Endothelial cell of umbilical vein (primary cell): ENCODE data around the gene SLC7A4. TPM values are rescaled to one million over a fixed set of nuclear protein-coding genes. Genes with fewer than 3 reads are reported as not detected.

ENCODE experiments used
- BruUV-seq: library from RNA; stranded (reverse); fragments of 400-500 nt; replicated peaks from 2 replicates; lab custom pipeline; 2021; lab: Mats Ljungman, UMichigan
- CTCF ChIA-PET: fragments of 300-600, 350-600 bp; sonication (Branson Sonifier 250); formaldehyde crosslinking; loops from one replicate; lab custom pipeline; 2021; ENCODE audit warnings: antibody characterized with exemption, inconsistent platforms; lab: Charles Lee
- POLR2A ChIA-PET: fragments of 300-600, 350-600 bp; sonication (Branson Sonifier 250); formaldehyde crosslinking; loops from one replicate; lab custom pipeline; 2021; ENCODE audit warnings: antibody characterized with exemption, inconsistent platforms; lab: Charles Lee
- DNase-seq: peaks from one replicate; pipeline ENCODE4 v3.0.0-alpha.2; 2011; ENCODE audit warnings: low read depth, low spot score
- FAIRE-seq: peaks from 2 replicates; lab custom pipeline; 2011; peaks lifted over from hg19 to GRCh38; lab: Jason Lieb, UNC
- H2AFZ ChIP-seq: 2 replicates; pipeline ENCODE4 v1.6.0; 2012; ENCODE audit warnings: low read depth, low read length, control low read depth, inconsistent platforms
- H3K27ac ChIP-seq: 2 replicates; pipeline ENCODE4 v1.5.1; 2011; ENCODE audit warnings: low read depth, mild to moderate bottlenecking, control low read depth, low read length, moderate library complexity; ENCODE audit not compliant: insufficient read depth
- H3K27me3 ChIP-seq, 2 experiments: 2 replicates each; pipeline versions ENCODE4 v1.6.0 to v1.6.1; 2011; ENCODE audit warnings: low read length in 2 of 2, mixed read lengths in 1 of 2; ENCODE audit not compliant: control insufficient read depth in 2 of 2, insufficient read depth in 2 of 2
- H3K36me3 ChIP-seq, 2 experiments: 2 replicates in 1 of 2; 3 replicates in 1 of 2; pipeline ENCODE4 v1.5.1; 2011; ENCODE audit warnings: low read length in 2 of 2, mild to moderate bottlenecking in 1 of 2, moderate library complexity in 1 of 2; ENCODE audit not compliant: control insufficient read depth in 2 of 2, insufficient read depth in 2 of 2; ENCODE audit errors: extremely low read depth in 1 of 2
- H3K4me1 ChIP-seq: 3 replicates; pipeline ENCODE4 v1.5.1; 2011; ENCODE audit warnings: mild to moderate bottlenecking, low read length; ENCODE audit not compliant: control insufficient read depth, insufficient read depth; ENCODE audit errors: extremely low read depth
- H3K4me2 ChIP-seq: 2 replicates; pipeline ENCODE4 v1.6.1; 2011; ENCODE audit warnings: low read length, control low read depth, mixed read lengths; ENCODE audit not compliant: insufficient read depth
- H3K4me3 ChIP-seq, 3 experiments: fragments of 200-600 bp in 1 of 3; sonication (generic), shearing (Covaris generic) in 1 of 3; replicated peaks in 1 of 3; 2 replicates each; pipeline ENCODE4 v1.5.1; 2011 to 2016; ENCODE audit warnings: control low read depth in 3 of 3, low read length in 3 of 3, mild to moderate bottlenecking in 2 of 3, inconsistent platforms in 1 of 3, low read depth in 1 of 3, moderate library complexity in 1 of 3; ENCODE audit not compliant: insufficient read depth in 1 of 3
- H3K79me2 ChIP-seq: 2 replicates; pipeline ENCODE4 v1.6.0; 2012; ENCODE audit warnings: low read length, inconsistent platforms; ENCODE audit not compliant: control insufficient read depth, insufficient read depth
- H3K9ac ChIP-seq: replicated peaks from 2 replicates; pipeline ENCODE3; 2011; ENCODE audit warnings: low read length, control low read depth; ENCODE audit not compliant: insufficient read depth; ENCODE audit errors: extremely low read depth
- H3K9me1 ChIP-seq: replicated peaks from 3 replicates; pipeline ENCODE4 v1.6.0; 2011; ENCODE audit warnings: mild to moderate bottlenecking, low read length; ENCODE audit not compliant: control insufficient read depth, insufficient read depth; ENCODE audit errors: extremely low read depth
- H3K9me3 ChIP-seq: replicated peaks from 2 replicates; pipeline ENCODE4 v1.5.1; 2012; ENCODE audit warnings: low read length, inconsistent platforms; ENCODE audit not compliant: control insufficient read depth, insufficient read depth
- H4K20me1 ChIP-seq: replicated peaks from 2 replicates; pipeline ENCODE3; 2011; ENCODE audit warnings: mild to moderate bottlenecking, low read length; ENCODE audit not compliant: control insufficient read depth, insufficient read depth; ENCODE audit errors: extremely low read depth
- EZH2 ChIP-seq: IDR thresholded peaks from 2 replicates; pipeline ENCODE4 v1.6.1; 2012; ENCODE audit warnings: borderline replicate concordance, low read depth, mild to moderate bottlenecking, moderate library complexity, low read length, inconsistent platforms; ENCODE audit not compliant: severe bottlenecking
- GATA2 ChIP-seq: IDR thresholded peaks from 2 replicates; pipeline ENCODE4 v1.7.0; 2011; ENCODE audit warnings: low read depth, mild to moderate bottlenecking, moderate library complexity, mixed read lengths, low read length; ENCODE audit not compliant: insufficient read length, insufficient read depth
- POLR2AphosphoS5 ChIP-seq: IDR thresholded peaks from 2 replicates; pipeline ENCODE4 v1.6.1; 2012; ENCODE audit warnings: low read depth, mild to moderate bottlenecking, control low read depth, low read length, moderate library complexity; ENCODE audit not compliant: insufficient read depth
- dilution Hi-C: fragments of 300-500 bp; cut with MboI; formaldehyde crosslinking; loops from one replicate; pipeline ENCODE4 v1.15.0; 2019; ENCODE audit warnings: low sequenced_read_pairs; ENCODE audit not compliant: extremely low pct_ligation_motif_present
- intact Hi-C: fragments of 100-400 bp; cut with micrococcal nuclease; formaldehyde crosslinking; loops from one replicate; pipeline ENCODE4 v1.10.0; 2022
- polyA plus RNA-seq, 4 experiments: library from polyadenylated mRNA; depleted of rRNA in 3 of 4; stranded (reverse) in 3 of 4; unstranded in 1 of 4; fragments of >200 nt; gene quantifications; 2 replicates each; pipeline versions ENCODE4 v1.2.1 to v1.2.3, GENCODE V29; 2011 to 2012; ENCODE audit warnings: missing spikeins in 1 of 4
- total RNA-seq: library from RNA; stranded (reverse); gene quantifications from 2 replicates; pipeline ENCODE4 v1.2.3, GENCODE V29; 2021
- TF ChIP-seq, protein P1 (sequence below), 2 donors: IDR thresholded peaks; 1 replicate in 1 of 2; 2 replicates in 1 of 2; pipeline ENCODE4 v1.5.1; 2011; ENCODE audit warnings: low read length in 2 of 2, mild to moderate bottlenecking in 2 of 2, moderate library complexity in 2 of 2, control low read depth in 1 of 2, inconsistent platforms in 1 of 2, low read depth in 1 of 2; ENCODE audit not compliant: insufficient read depth in 1 of 2; ENCODE audit errors: extremely low read depth in 1 of 2

The SLC7A4 gene
- total and polyA plus RNA-seq, 2 donors (not counting 3 experiments of a cell fraction or from before 2014, with no cell fraction given), result not detected

DNA sequence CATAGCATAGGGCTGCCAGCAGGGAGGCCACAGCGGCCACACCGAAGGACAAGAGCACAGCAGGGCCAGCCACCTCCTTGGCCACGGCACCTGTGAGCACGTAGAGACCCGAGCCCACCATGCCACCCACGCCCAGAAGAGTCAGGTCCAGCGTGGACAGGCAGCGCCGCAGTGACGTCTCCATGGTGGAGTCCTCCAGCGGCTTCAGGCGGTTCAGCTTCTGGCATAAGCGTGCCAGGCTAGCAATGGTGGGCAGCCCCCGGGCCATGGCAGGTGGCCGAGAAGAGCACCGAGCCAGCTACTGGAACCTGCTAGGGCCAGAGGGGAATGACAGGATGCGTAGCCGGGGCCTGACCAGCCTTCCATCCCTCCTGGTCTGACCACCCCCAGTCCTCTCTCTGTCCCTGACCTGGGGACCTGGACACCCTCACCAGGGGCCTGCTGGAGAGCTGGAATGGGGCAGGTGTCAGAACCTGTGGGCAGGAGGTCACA is 770 bp downstream of the SLC7A4 start:
- H3K36me3 ChIP-seq, result no peaks in the 10 kb centered on the region
- H3K79me2 ChIP-seq, result no peaks in the 10 kb centered on the region
- H3K4me1 ChIP-seq, result no peaks in the 10 kb centered on the region
- no peaks in the 10 kb centered on the region for H3K9me3 ChIP-seq
- H3K9ac ChIP-seq, result no peak overlapping the region
- intact Hi-C loops (no loop called here), dilution Hi-C loops (no loop called here)
- no peak overlapping the region for H3K27ac ChIP-seq
- no peak overlapping the region for H3K4me3 ChIP-seq
- TF ChIP-seq POLR2AphosphoS5 (no peak), GATA2 (no peak), EZH2 (no peak)
- TF ChIP-seq, protein P1, sequence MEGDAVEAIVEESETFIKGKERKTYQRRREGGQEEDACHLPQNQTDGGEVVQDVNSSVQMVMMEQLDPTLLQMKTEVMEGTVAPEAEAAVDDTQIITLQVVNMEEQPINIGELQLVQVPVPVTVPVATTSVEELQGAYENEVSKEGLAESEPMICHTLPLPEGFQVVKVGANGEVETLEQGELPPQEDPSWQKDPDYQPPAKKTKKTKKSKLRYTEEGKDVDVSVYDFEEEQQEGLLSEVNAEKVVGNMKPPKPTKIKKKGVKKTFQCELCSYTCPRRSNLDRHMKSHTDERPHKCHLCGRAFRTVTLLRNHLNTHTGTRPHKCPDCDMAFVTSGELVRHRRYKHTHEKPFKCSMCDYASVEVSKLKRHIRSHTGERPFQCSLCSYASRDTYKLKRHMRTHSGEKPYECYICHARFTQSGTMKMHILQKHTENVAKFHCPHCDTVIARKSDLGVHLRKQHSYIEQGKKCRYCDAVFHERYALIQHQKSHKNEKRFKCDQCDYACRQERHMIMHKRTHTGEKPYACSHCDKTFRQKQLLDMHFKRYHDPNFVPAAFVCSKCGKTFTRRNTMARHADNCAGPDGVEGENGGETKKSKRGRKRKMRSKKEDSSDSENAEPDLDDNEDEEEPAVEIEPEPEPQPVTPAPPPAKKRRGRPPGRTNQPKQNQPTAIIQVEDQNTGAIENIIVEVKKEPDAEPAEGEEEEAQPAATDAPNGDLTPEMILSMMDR (IDR thresholded peaks at IDR 0.05; ENCODE audit: extremely low read depth in 1 of 2, insufficient read depth in 1 of 2, low read depth in 1 of 2, low read length in 2 of 2), result no peak
- H3K9me1 ChIP-seq, result no peaks in the 10 kb centered on the region
- BruUV-seq, result no TSS peak
- POLR2A ChIA-PET, result no interaction called here
- H3K4me2 ChIP-seq, result no peak overlapping the region
- no peak for DNase-seq
- H2AFZ ChIP-seq, result no peak overlapping the region
- no peaks in the 10 kb centered on the region for H4K20me1 ChIP-seq
- H3K27me3 ChIP-seq, result peaks cover 26 to 27% of the 10 kb centered on the region in 2 experiments
- no peak for FAIRE-seq
- CTCF ChIA-PET, result no interaction called here
